Chondrocyte (in vitro differentiated cells): ENCODE measurements around the gene MZT1. TPM values are rescaled to one million over a fixed set of nuclear protein-coding genes. Genes with fewer than 3 reads are reported as not detected.

Experiments
- DNase-seq: peaks from one replicate; pipeline ENCODE4 v3.0.0; 2021; ENCODE audit warnings: mixed read lengths, low spot score
- H3K27ac Mint-ChIP-seq: one replicate; pipeline ENCODE4 v1.8.0; 2021; ENCODE audit warnings: mild to moderate bottlenecking, moderate library complexity, mixed read lengths; ENCODE audit not compliant: unreplicated experiment
- H3K27me3 Mint-ChIP-seq: 2 replicates; pipeline ENCODE4 v1.8.0; 2021; ENCODE audit warnings: low read depth, mixed read lengths
- H3K36me3 Mint-ChIP-seq: 2 replicates; pipeline ENCODE4 v1.8.0; 2021; ENCODE audit warnings: low read depth, mixed read lengths
- H3K4me1 Mint-ChIP-seq: 2 replicates; pipeline ENCODE4 v1.8.0; 2021; ENCODE audit warnings: low read depth, mild to moderate bottlenecking, mixed read lengths
- H3K4me3 Mint-ChIP-seq: one replicate; pipeline ENCODE4 v1.8.0; 2021; ENCODE audit warnings: mild to moderate bottlenecking, moderate library complexity, mixed read lengths; ENCODE audit not compliant: unreplicated experiment
- H3K9me3 Mint-ChIP-seq: 2 replicates; pipeline ENCODE4 v1.8.0; 2021; ENCODE audit warnings: low read depth, mixed read lengths
- CTCF ChIP-seq: fragments of 200-600 bp; sonication (generic); IDR thresholded peaks from 2 replicates; pipeline ENCODE4 v1.5.0; 2021; ENCODE audit warnings: antibody characterized with exemption, mild to moderate bottlenecking, moderate library complexity
- total RNA-seq: library from RNA; stranded (reverse); gene quantifications from 3 replicates; pipeline ENCODE4 v1.2.1, GENCODE V29; 2021

MZT1 gene
- total RNA-seq, 1 donor from 2014 or later: 11.6 TPM

- H3K36me3 Mint-ChIP-seq: no peaks in the 10 kb centered on the region
- no peak overlapping the region for H3K4me3 Mint-ChIP-seq
- H3K9me3 Mint-ChIP-seq: no peaks in the 10 kb centered on the region
- H3K4me1 Mint-ChIP-seq: no peaks in the 10 kb centered on the region
- no peak for TF ChIP-seq CTCF
- no peak for DNase-seq
- H3K27me3 Mint-ChIP-seq: peaks cover 5% of the 10 kb centered on the region
- H3K27ac Mint-ChIP-seq: no peak overlapping the region
Observed at GRCh38 chr13:72686766-72687165, 40.7 kb downstream of the MZT1 start.

DNA sequence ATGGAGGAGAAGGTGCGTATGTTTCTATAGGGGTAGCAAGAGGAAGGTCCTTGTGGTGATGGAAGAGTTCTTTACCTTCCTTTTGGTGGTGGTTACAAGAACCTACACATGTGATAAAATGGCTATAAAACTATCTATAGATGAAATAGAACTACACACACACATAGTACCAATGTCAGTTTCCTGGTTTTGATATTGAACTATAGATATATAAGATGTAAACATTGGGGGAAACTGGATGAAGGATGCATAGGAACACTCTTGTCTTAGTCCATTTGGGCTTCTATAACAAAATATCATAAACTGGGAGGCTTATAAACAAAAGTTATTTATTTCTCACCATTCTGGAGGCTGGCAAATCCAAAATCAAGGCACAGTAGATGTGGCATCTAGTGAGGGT, 47.1 kb downstream of the MZT1 start:
- Mint-ChIP-seq H3K9me3 (peaks cover 5% of the 10 kb centered on the region), H3K27me3 (peaks cover 5% of the 10 kb centered on the region), H3K4me3 (no peak overlapping the region), H3K4me1 (no peaks in the 10 kb centered on the region), H3K27ac (no peak overlapping the region), H3K36me3 (no peaks in the 10 kb centered on the region)
- TF ChIP-seq CTCF: no peak
- DNase-seq: no peak

DNA sequence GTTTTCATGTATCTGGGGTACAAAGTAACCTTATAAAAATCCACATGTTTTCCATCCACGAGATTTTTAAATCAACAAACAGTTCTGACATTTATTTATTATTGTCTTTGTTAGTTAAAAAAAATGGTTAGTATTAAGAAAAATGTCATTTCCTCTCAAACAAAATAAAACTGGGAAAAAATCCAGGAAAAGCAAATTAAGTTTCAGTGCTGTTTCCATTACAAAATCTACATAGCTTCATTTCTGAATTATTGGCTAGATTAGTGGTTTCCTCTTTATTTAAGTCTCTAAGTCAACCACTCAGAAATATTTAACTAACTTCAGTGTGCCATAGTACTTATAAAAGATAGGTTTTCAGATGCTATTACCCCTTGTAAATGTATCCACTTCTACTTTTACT, 49.1 kb downstream of the MZT1 start:
- Mint-ChIP-seq H3K4me1 (no peaks in the 10 kb centered on the region), H3K9me3 (peaks cover 5% of the 10 kb centered on the region), H3K27ac (no peak overlapping the region), H3K36me3 (no peaks in the 10 kb centered on the region), H3K4me3 (no peak overlapping the region), H3K27me3 (peaks cover 14% of the 10 kb centered on the region)
- DNase-seq: no peak
- TF ChIP-seq CTCF: no peak

GRCh38 chr13:72677431-72677830, 50.0 kb downstream of the MZT1 start:
- Mint-ChIP-seq H3K36me3 (no peaks in the 10 kb centered on the region), H3K27ac (no peak overlapping the region), H3K9me3 (peaks cover 5% of the 10 kb centered on the region), H3K27me3 (peaks cover 20% of the 10 kb centered on the region), H3K4me1 (no peaks in the 10 kb centered on the region), H3K4me3 (no peak overlapping the region)
- DNase-seq: no peak
- TF ChIP-seq CTCF: no peak

- H3K4me1 Mint-ChIP-seq: peaks cover 3% of the 10 kb centered on the region
- no peak for DNase-seq
- TF ChIP-seq CTCF: no peak
- H3K36me3 Mint-ChIP-seq: no peaks in the 10 kb centered on the region
- H3K27ac Mint-ChIP-seq: no peak overlapping the region
- no peaks in the 10 kb centered on the region for H3K9me3 Mint-ChIP-seq
- H3K27me3 Mint-ChIP-seq: peaks cover 16% of the 10 kb centered on the region
- no peak overlapping the region for H3K4me3 Mint-ChIP-seq
Observed at GRCh38 chr13:72666391-72666790, 61.0 kb downstream of the MZT1 start.
